ENCODE results near the gene PAIP2B. TPM values are rescaled to one million over a fixed set of nuclear protein-coding genes. Genes with fewer than 3 reads are reported as not detected.
A peak's percentile ranks its signal among the peaks of the same experiment; 100 is the strongest.

Gene PAIP2B
- total RNA-seq (10 to 100 TPM in 1 of 5 donors, 1 to 10 TPM in 4; 4.8 to 10.1 (median 8.4) TPM), total RNA-seq (1.8 to 42.7 (median 11.4) reads per million in 29 experiments)
- total RNA-seq (2013): 6.8 TPM

- ChIA-PET CTCF (interaction anchor here in 1 of 2 donors (0.6 to 2.3 kb wide), 12 partner anchors 72 to 1859 kb away, joined by 3 to 25 read pairs (median 4); partner anchors contain the start of genes MPHOSPH10 and ZNF638), POLR2A (interaction anchor here (0.5 to 1.5 kb wide), 10 partner anchors 13 to 1886 kb away, joined by 3 to 20 read pairs (median 4); partner anchors contain the start of genes NAGK (in 1 of the 2) and ZNF638 (in 1 of the 2))
- 1% methylated on average over 22 of the region's 30 CpGs for WGBS (ENCODE audit: insufficient coverage)
Measured at GRCh38 chr2:71226965-71227560, at the start of gene PAIP2B. Gene PAIP2B (minus strand): TSS chr2:71227103. CDS start chr2:71202589, 24,514 bp downstream.

DNA sequence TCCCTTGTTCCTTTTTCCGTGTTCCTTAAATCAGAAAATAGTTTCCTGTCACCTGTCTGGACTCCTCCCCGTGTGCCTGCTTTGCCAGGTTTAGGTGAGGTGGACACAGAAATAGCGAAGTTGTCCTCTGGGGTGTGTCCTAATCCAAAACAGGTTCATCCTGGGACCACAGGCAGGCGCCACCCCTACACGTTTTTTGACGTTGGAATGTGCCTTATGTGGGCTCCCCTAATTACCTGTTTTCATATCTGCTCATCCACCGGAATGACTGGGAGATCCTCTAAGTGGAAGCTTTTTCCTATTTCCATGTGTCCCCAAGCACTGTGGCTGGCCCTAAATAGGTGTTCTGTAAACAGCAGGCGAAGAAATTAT is 49.0 kb upstream of the PAIP2B start:
- no peaks in the 10 kb centered on the region for H3K36me3 Mint-ChIP-seq
- Histone ChIP-seq H3K4me3 (ENCODE audit: control insufficient read depth in 1 of 2, extremely low read depth in 1 of 2, low read length in 1 of 2) (peak overlapping the region; percentile 60 to 64), H3K9me3 (no peaks in the 10 kb centered on the region), H3K27me3 (replicated peaks in 1 of 2; ENCODE audit: control insufficient read depth in 2 of 2, extremely low read depth in 1 of 2, insufficient read depth in 2 of 2, low read length in 1 of 2) (peaks cover 4 to 29% of the 10 kb centered on the region in 2 experiments), H3K36me3 (ENCODE audit: control insufficient read depth in 2 of 2, extremely low read depth in 1 of 2, insufficient read depth in 1 of 2, low read length in 1 of 2) (no peaks in the 10 kb centered on the region), H3K4me1 (ENCODE audit: control insufficient read depth in 1 of 2, extremely low read depth in 1 of 2, insufficient read depth in 2 of 2, low read length in 2 of 2) (peaks cover 0 to 19% of the 10 kb centered on the region in 2 experiments), H3K27ac (ENCODE audit: low read length) (no peak overlapping the region)
- ATAC-seq (replicated peaks in 1 of 4) (no peak), DNase-seq (no peak)
- ChIA-PET CTCF (no interaction called here), POLR2A (no interaction called here)
- 15% methylated on average over 5 of the region's 8 CpGs for whole genome bisulfite sequencing (ENCODE audit: insufficient coverage)
- H3K4me3 Mint-ChIP-seq: peak overlapping the region; percentile 46 to 74 (median 73)
- H3K9me3 Mint-ChIP-seq: no peaks in the 10 kb centered on the region
- H3K27ac Mint-ChIP-seq: peak overlapping the region in 1 of 2 donors; percentile 10
- H3K27me3 Mint-ChIP-seq: peaks cover 70 to 80% of the 10 kb centered on the region in 2 donors
- peaks cover 10 to 18% (median 14%) of the 10 kb centered on the region in 3 donors for H3K4me1 Mint-ChIP-seq

More at GRCh38 chr2:71226965-71227560, at the start of gene PAIP2B:
- peak within 1 kb of the TSS; percentile 89 to 98 for H3K27ac Mint-ChIP-seq
- peak within 1 kb of the TSS; percentile 42 for H3K27ac ChIP-seq (ENCODE audit: low read length)
- H3K4me3 ChIP-seq (ENCODE audit: control insufficient read depth in 1 of 2, extremely low read depth in 1 of 2, low read length in 1 of 2): peak within 1 kb of the TSS; percentile 73 to 77
- H3K9me3 ChIP-seq: no peaks in the 10 kb centered on the region
- peak within 1 kb of the TSS; percentile 84 to 98 (median 94) for H3K4me3 Mint-ChIP-seq
- H3K36me3 ChIP-seq (ENCODE audit: control insufficient read depth in 2 of 2, extremely low read depth in 1 of 2, insufficient read depth in 1 of 2, low read length in 1 of 2): no peaks in the 10 kb centered on the region
- no peaks in the 10 kb centered on the region for H3K9me3 Mint-ChIP-seq
- ATAC-seq (replicated peaks in 1 of 4) (peak; percentile 90 to 93 (median 92)), DNase-seq (peak; percentile 95 to 99 (median 98))
- H3K4me1 ChIP-seq (ENCODE audit: control insufficient read depth in 1 of 2, extremely low read depth in 1 of 2, insufficient read depth in 2 of 2, low read length in 2 of 2): peaks cover 4 to 17% of the 10 kb centered on the region in 2 experiments
- peaks cover 10 to 12% of the 10 kb centered on the region in 2 donors for H3K27me3 Mint-ChIP-seq
- H3K4me1 Mint-ChIP-seq: peaks cover 21 to 23% (median 22%) of the 10 kb centered on the region in 3 donors
- peaks cover 2% of the 10 kb centered on the region for H3K36me3 Mint-ChIP-seq
- peaks cover 0 to 3% of the 10 kb centered on the region in 2 experiments for H3K27me3 ChIP-seq (replicated peaks in 1 of 2; ENCODE audit: control insufficient read depth in 2 of 2, extremely low read depth in 1 of 2, insufficient read depth in 2 of 2, low read length in 1 of 2)

DNA sequence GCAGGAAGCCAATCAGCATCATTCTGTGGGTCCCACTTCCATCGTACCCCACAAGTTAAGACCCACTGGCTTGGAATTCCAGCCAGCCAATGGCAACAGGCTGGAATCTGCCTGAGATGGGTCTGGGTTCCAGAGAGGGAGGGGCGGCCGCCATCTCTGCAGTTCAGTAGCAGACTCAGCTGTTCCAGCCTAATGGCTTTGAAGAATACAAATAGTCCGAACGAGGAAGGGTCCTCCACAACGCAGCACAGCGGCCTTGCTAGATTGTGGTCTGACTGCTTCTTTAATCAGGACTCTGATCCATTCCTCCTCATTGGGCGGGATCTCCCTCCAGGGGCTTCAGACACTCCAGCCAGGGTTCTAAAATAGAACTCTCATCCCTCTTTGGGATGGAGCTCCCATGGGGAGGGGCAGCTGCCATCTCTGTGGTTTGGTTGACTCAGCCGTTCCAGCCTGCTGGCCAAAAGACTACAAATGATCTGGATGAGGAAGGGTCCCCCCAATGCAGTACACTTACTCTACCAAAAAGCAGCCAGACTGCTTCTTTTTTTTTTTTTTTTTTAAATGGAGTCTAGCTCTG is 42.7 kb upstream of the PAIP2B start:
- Mint-ChIP-seq H3K4me3 (no peak overlapping the region), H3K36me3 (no peaks in the 10 kb centered on the region), H3K4me1 (no peaks in the 10 kb centered on the region), H3K9me3 (no peaks in the 10 kb centered on the region), H3K27me3 (peaks cover 43 to 56% of the 10 kb centered on the region in 2 donors), H3K27ac (no peak overlapping the region)
- CTCF ChIA-PET: interaction anchor here in 1 of 2 donors (0.7 kb wide), 1 partner anchor 30 kb away, joined by 3 read pairs; no protein-coding TSS in a partner anchor
- no peaks in the 10 kb centered on the region for H3K9me3 ChIP-seq
- WGBS (ENCODE audit: insufficient coverage): 94% methylated on average over 5 of the region's 9 CpGs
- no peaks in the 10 kb centered on the region for H3K36me3 ChIP-seq (ENCODE audit: control insufficient read depth in 2 of 2, extremely low read depth in 1 of 2, insufficient read depth in 1 of 2, low read length in 1 of 2)
- H3K27me3 ChIP-seq (replicated peaks in 1 of 2; ENCODE audit: control insufficient read depth in 2 of 2, extremely low read depth in 1 of 2, insufficient read depth in 2 of 2, low read length in 1 of 2): peaks cover 0 to 17% of the 10 kb centered on the region in 2 experiments
- no peak for ATAC-seq (replicated peaks in 1 of 4)
- H3K4me3 ChIP-seq (ENCODE audit: control insufficient read depth in 1 of 2, extremely low read depth in 1 of 2, low read length in 1 of 2): no peak overlapping the region
- H3K4me1 ChIP-seq (ENCODE audit: control insufficient read depth in 1 of 2, extremely low read depth in 1 of 2, insufficient read depth in 2 of 2, low read length in 2 of 2): no peaks in the 10 kb centered on the region
- POLR2A ChIA-PET: no interaction called here
- no peak overlapping the region for H3K27ac ChIP-seq (ENCODE audit: low read length)
- no peak for DNase-seq

- POLR2A ChIA-PET: no interaction called here
- H3K36me3 ChIP-seq (ENCODE audit: control insufficient read depth in 2 of 2, extremely low read depth in 1 of 2, insufficient read depth in 1 of 2, low read length in 1 of 2): no peaks in the 10 kb centered on the region
- no peaks in the 10 kb centered on the region for H3K4me1 ChIP-seq (ENCODE audit: control insufficient read depth in 1 of 2, extremely low read depth in 1 of 2, insufficient read depth in 2 of 2, low read length in 2 of 2)
- Mint-ChIP-seq H3K4me3 (no peak overlapping the region), H3K36me3 (no peaks in the 10 kb centered on the region), H3K27me3 (peaks cover 10 to 16% of the 10 kb centered on the region in 2 donors), H3K9me3 (no peaks in the 10 kb centered on the region), H3K4me1 (no peaks in the 10 kb centered on the region), H3K27ac (no peak overlapping the region)
- no CpG with 5 or more reads among the region's 6 CpGs for WGBS (ENCODE audit: insufficient coverage)
- H3K27ac ChIP-seq (ENCODE audit: low read length): no peak overlapping the region
- H3K9me3 ChIP-seq: no peaks in the 10 kb centered on the region
- ATAC-seq (replicated peaks in 1 of 4): no peak
- H3K27me3 ChIP-seq (replicated peaks in 1 of 2; ENCODE audit: control insufficient read depth in 2 of 2, extremely low read depth in 1 of 2, insufficient read depth in 2 of 2, low read length in 1 of 2): peaks cover 0 to 2% of the 10 kb centered on the region in 2 experiments
- CTCF ChIA-PET: no interaction called here
- no peak for DNase-seq
- H3K4me3 ChIP-seq (ENCODE audit: control insufficient read depth in 1 of 2, extremely low read depth in 1 of 2, low read length in 1 of 2): no peak overlapping the region
Measured at GRCh38 chr2:71263386-71263785, 36.5 kb upstream of the PAIP2B start.

DNA sequence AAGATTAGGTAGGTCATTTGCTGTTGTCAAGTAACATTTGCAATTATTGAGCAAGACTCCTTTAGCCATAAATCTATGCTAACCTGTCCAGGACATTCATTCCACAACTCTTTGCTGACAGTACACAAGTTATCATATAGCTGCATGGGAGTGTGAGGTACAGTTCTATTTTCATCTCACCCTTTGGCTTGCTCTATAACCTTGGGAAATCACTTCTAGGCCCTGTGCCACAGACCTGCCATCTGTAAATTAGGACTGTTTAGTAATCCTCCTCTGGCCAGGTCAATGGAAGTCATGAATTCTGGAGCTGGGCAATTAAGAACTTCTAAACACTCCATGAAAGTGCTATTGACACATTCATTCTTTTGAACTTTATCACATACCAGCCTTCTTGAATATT is 34.6 kb upstream of the PAIP2B start:
- H3K9me3 ChIP-seq: no peaks in the 10 kb centered on the region
- Mint-ChIP-seq H3K4me3 (no peak overlapping the region), H3K36me3 (no peaks in the 10 kb centered on the region), H3K27me3 (peaks cover 10 to 22% of the 10 kb centered on the region in 2 donors), H3K9me3 (no peaks in the 10 kb centered on the region), H3K4me1 (no peaks in the 10 kb centered on the region), H3K27ac (no peak overlapping the region)
- DNase-seq (no peak), ATAC-seq (replicated peaks in 1 of 4) (no peak)
- peaks cover 0 to 2% of the 10 kb centered on the region in 2 experiments for H3K27me3 ChIP-seq (replicated peaks in 1 of 2; ENCODE audit: control insufficient read depth in 2 of 2, extremely low read depth in 1 of 2, insufficient read depth in 2 of 2, low read length in 1 of 2)
- ChIA-PET POLR2A (no interaction called here), CTCF (no interaction called here)
- no peaks in the 10 kb centered on the region for H3K4me1 ChIP-seq (ENCODE audit: control insufficient read depth in 1 of 2, extremely low read depth in 1 of 2, insufficient read depth in 2 of 2, low read length in 2 of 2)
- H3K4me3 ChIP-seq (ENCODE audit: control insufficient read depth in 1 of 2, extremely low read depth in 1 of 2, low read length in 1 of 2): no peak overlapping the region
- no peaks in the 10 kb centered on the region for H3K36me3 ChIP-seq (ENCODE audit: control insufficient read depth in 2 of 2, extremely low read depth in 1 of 2, insufficient read depth in 1 of 2, low read length in 1 of 2)
- H3K27ac ChIP-seq (ENCODE audit: low read length): no peak overlapping the region

DNA sequence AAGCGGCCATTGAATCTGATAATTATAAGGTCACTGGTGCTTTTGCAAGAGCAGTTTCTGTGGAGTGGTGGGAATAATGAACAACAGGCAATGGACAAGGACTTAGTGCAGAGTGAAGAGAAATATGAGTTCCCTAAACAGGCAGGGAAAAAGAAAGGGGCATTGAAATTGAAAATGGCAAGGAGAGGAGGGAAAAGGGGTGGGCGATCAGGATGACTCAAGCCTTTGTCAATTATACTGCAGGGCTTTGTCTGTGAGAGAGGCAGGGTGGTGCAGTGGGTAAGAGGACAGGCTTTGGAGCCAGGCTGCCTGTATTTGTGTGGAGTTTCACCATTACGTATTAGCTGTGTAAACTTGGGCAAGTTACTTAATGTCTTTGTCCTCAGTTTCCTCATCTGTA is 29.5 kb upstream of the PAIP2B start:
- CTCF ChIA-PET: no interaction called here

More for the DNA sequence above, 29.5 kb upstream of the PAIP2B start:
- H3K9me3 Mint-ChIP-seq: peaks cover 0 to 4% (median 0%) of the 10 kb centered on the region in 3 donors
- H3K4me1 Mint-ChIP-seq: no peaks in the 10 kb centered on the region
- no peak overlapping the region for H3K4me3 Mint-ChIP-seq
- Histone ChIP-seq H3K36me3 (ENCODE audit: control insufficient read depth in 2 of 2, extremely low read depth in 1 of 2, insufficient read depth in 1 of 2, low read length in 1 of 2) (no peaks in the 10 kb centered on the region), H3K27me3 (replicated peaks in 1 of 2; ENCODE audit: control insufficient read depth in 2 of 2, extremely low read depth in 1 of 2, insufficient read depth in 2 of 2, low read length in 1 of 2) (peaks cover 0 to 9% of the 10 kb centered on the region in 2 experiments), H3K9me3 (no peaks in the 10 kb centered on the region), H3K4me3 (ENCODE audit: control insufficient read depth in 1 of 2, extremely low read depth in 1 of 2, low read length in 1 of 2) (no peak overlapping the region), H3K27ac (ENCODE audit: low read length) (no peak overlapping the region), H3K4me1 (ENCODE audit: control insufficient read depth in 1 of 2, extremely low read depth in 1 of 2, insufficient read depth in 2 of 2, low read length in 2 of 2) (no peaks in the 10 kb centered on the region)
- DNase-seq (no peak), ATAC-seq (replicated peaks in 1 of 4) (no peak)
- peaks cover 25 to 39% of the 10 kb centered on the region in 2 donors for H3K27me3 Mint-ChIP-seq
- no peaks in the 10 kb centered on the region for H3K36me3 Mint-ChIP-seq
- POLR2A ChIA-PET: no interaction called here
- no peak overlapping the region for H3K27ac Mint-ChIP-seq
- 93% methylated on average over 2 of the region's 3 CpGs for WGBS (ENCODE audit: insufficient coverage)

All from T-cell (primary cell).